IMR-90 (cell line): ENCODE measurements around the gene AEN. TPM values are rescaled to one million over a fixed set of nuclear protein-coding genes. Genes with fewer than 3 reads are reported as not detected.

Experiments used
- ATAC-seq: fragments of 200-7000 bp; cut with Tn5 transposase; 2 replicates; pipeline ENCODE4 v1.9.1; 2020; ENCODE audit warnings: low read depth, mild to moderate bottlenecking, moderate library complexity
- BruUV-seq: library from RNA; stranded (reverse); fragments of 400-500 nt; replicated peaks from 2 replicates; lab custom pipeline; 2021; lab: Mats Ljungman, UMichigan
- CTCF ChIA-PET: fragments of 300-600 bp; formaldehyde crosslinking; extraction: SDS; loops from one replicate; lab custom pipeline; 2021; ENCODE audit warnings: antibody characterized with exemption; lab: Yijun Ruan, JAX
- POLR2A ChIA-PET: fragments of 300-600 bp; sonication (Branson Sonifier 250); formaldehyde crosslinking; loops from one replicate; lab custom pipeline; 2022; ENCODE audit warnings: antibody characterized with exemption; ENCODE audit not compliant: unreplicated experiment; lab: Charles Lee
- DNase-seq: peaks from one replicate; pipeline ENCODE4 v3.0.0; 2013
- H2AFZ ChIP-seq: replicated peaks from 2 replicates; pipeline ENCODE3; 2013; ENCODE audit warnings: low read length, mild to moderate bottlenecking; ENCODE audit not compliant: poor library complexity
- H2AK5ac ChIP-seq: 2 replicates; pipeline ENCODE4 v1.6.1; 2013; ENCODE audit warnings: low read depth, low read length, inconsistent platforms
- H2AK9ac ChIP-seq: replicated peaks from 2 replicates; pipeline ENCODE3; 2013; ENCODE audit warnings: mild to moderate bottlenecking, low read depth, low read length, moderate library complexity; ENCODE audit not compliant: poor library complexity
- H2BK120ac ChIP-seq: 2 replicates; pipeline ENCODE4 v1.6.1; 2013; ENCODE audit warnings: low read depth, low read length, inconsistent platforms
- H2BK15ac ChIP-seq: 3 replicates; pipeline ENCODE4 v1.6.1; 2013; ENCODE audit warnings: low read depth, low read length, inconsistent platforms
- H2BK20ac ChIP-seq: 2 replicates; pipeline ENCODE4 v1.6.1; 2013; ENCODE audit warnings: low read depth, mild to moderate bottlenecking, inconsistent platforms, low read length, moderate library complexity
- H2BK5ac ChIP-seq: 2 replicates; pipeline ENCODE4 v1.6.1; 2013; ENCODE audit warnings: mild to moderate bottlenecking, low read depth, low read length, inconsistent platforms; ENCODE audit not compliant: poor library complexity, severe bottlenecking
- H3K14ac ChIP-seq: replicated peaks from 2 replicates; pipeline ENCODE4 v1.6.1; 2013; ENCODE audit warnings: low read depth, low read length, inconsistent platforms
- H3K18ac ChIP-seq: 2 replicates; pipeline ENCODE4 v1.6.1; 2013; ENCODE audit warnings: low read depth, low read length, control low read depth
- H3K23ac ChIP-seq: 2 replicates; pipeline ENCODE4 v1.6.1; 2013; ENCODE audit warnings: low read depth, low read length, inconsistent platforms
- H3K27ac ChIP-seq: 2 replicates; pipeline ENCODE4 v1.5.1; 2013; ENCODE audit warnings: mild to moderate bottlenecking, control low read depth, low read length; ENCODE audit not compliant: insufficient read depth
- H3K27me3 ChIP-seq: 2 replicates; pipeline ENCODE4 v1.6.1; 2013; ENCODE audit warnings: low read length; ENCODE audit not compliant: control insufficient read depth, insufficient read depth
- H3K36me3 ChIP-seq: 2 replicates; pipeline ENCODE4 v1.6.1; 2013; ENCODE audit warnings: low read length, mixed read lengths; ENCODE audit not compliant: control insufficient read depth, insufficient read depth
- H3K4ac ChIP-seq: 2 replicates; pipeline ENCODE4 v1.6.1; 2013; ENCODE audit warnings: low read depth, low read length, inconsistent platforms
- H3K4me1 ChIP-seq: 2 replicates; pipeline ENCODE4 v1.6.1; 2013; ENCODE audit warnings: low read length, mixed read lengths; ENCODE audit not compliant: control insufficient read depth, insufficient read depth
- H3K4me2 ChIP-seq: 2 replicates; pipeline ENCODE4 v1.6.1; 2013; ENCODE audit warnings: low read depth, mild to moderate bottlenecking, control low read depth, low read length, moderate library complexity
- H3K4me3 ChIP-seq: 2 replicates; pipeline ENCODE4 v1.5.1; 2013; ENCODE audit warnings: low read depth, mild to moderate bottlenecking, control low read depth, low read length, moderate library complexity; ENCODE audit not compliant: insufficient read depth
- H3K56ac ChIP-seq: 2 replicates; pipeline ENCODE4 v1.6.1; 2013; ENCODE audit warnings: low read length, inconsistent platforms; ENCODE audit not compliant: insufficient read depth; ENCODE audit errors: extremely low read depth
- H3K79me1 ChIP-seq, 2 experiments: 2 replicates each; pipeline ENCODE4 v1.6.1; 2013; ENCODE audit warnings: low read length in 2 of 2, inconsistent platforms in 1 of 2, low read depth in 1 of 2
- H3K9ac ChIP-seq: 2 replicates; pipeline ENCODE4 v1.6.1; 2013; ENCODE audit warnings: low read depth, low read length, control low read depth
- H3K9me1 ChIP-seq: 2 replicates; pipeline ENCODE4 v1.6.1; 2013; ENCODE audit warnings: low read length, inconsistent platforms; ENCODE audit not compliant: insufficient read depth
- H3K9me3 ChIP-seq: 2 replicates; pipeline ENCODE4 v1.6.1; 2013; ENCODE audit warnings: low read length; ENCODE audit not compliant: control insufficient read depth, insufficient read depth
- H4K20me1 ChIP-seq: 2 replicates; pipeline ENCODE4 v1.6.1; 2013; ENCODE audit warnings: low read length, inconsistent platforms; ENCODE audit not compliant: insufficient read depth
- H4K5ac ChIP-seq: 2 replicates; pipeline ENCODE4 v1.6.1; 2013; ENCODE audit warnings: mild to moderate bottlenecking, low read depth, low read length, control low read depth
- H4K8ac ChIP-seq, 2 experiments: 2 replicates each; pipeline ENCODE4 v1.6.1; 2013; ENCODE audit warnings: low read depth in 2 of 2, low read length in 2 of 2, control low read depth in 1 of 2, inconsistent platforms in 1 of 2
- H4K91ac ChIP-seq: 2 replicates; pipeline ENCODE4 v1.6.1; 2013; ENCODE audit warnings: low read depth, low read length, inconsistent platforms; ENCODE audit not compliant: insufficient read depth
- BHLHE40 ChIP-seq: fragments of 150-350 bp; IDR thresholded peaks from 2 replicates; pipeline ENCODE4 v1.6.1; 2016; ENCODE audit warnings: mild to moderate bottlenecking, low read depth, low read length
- CHD1 ChIP-seq: IDR thresholded peaks from 2 replicates; pipeline ENCODE4 v1.6.1; 2012; ENCODE audit warnings: low read depth, low read length, improper control_type of control experiment
- MAFK ChIP-seq: IDR thresholded peaks from 2 replicates; pipeline ENCODE4 v1.6.1; 2012; ENCODE audit warnings: low read depth, low read length, improper control_type of control experiment
- MXI1 ChIP-seq: IDR thresholded peaks from 2 replicates; pipeline ENCODE4 v1.6.1; 2012; ENCODE audit warnings: low read depth, mild to moderate bottlenecking, low read length, moderate library complexity, borderline replicate concordance
- NFE2L2 ChIP-seq: fragments of 150-350 bp; IDR thresholded peaks from 2 replicates; pipeline ENCODE4 v1.6.1; 2016; ENCODE audit warnings: low read depth, mild to moderate bottlenecking, low read length
- RAD21 ChIP-seq: IDR thresholded peaks from 2 replicates; pipeline ENCODE4 v1.6.1; 2012; ENCODE audit warnings: low read length, improper control_type of control experiment
- RCOR1 ChIP-seq: IDR thresholded peaks from 2 replicates; pipeline ENCODE4 v1.6.1; 2012; ENCODE audit warnings: mild to moderate bottlenecking, low read length, improper control_type of control experiment; ENCODE audit not compliant: insufficient replicate concordance
- SMC3 ChIP-seq: fragments of 150-350 bp; IDR thresholded peaks from 2 replicates; pipeline ENCODE4 v1.6.1; 2016; ENCODE audit warnings: low read depth, mild to moderate bottlenecking, antibody characterized with exemption, low read length, moderate library complexity
- WGBS, 2 experiments: methylation state at CpG; one replicate each; pipeline versions ENCODE4 v1.1.5 to v1.1.7; 2013; ENCODE audit warnings: missing lambda C conversion rate in 2 of 2; ENCODE audit not compliant: insufficient read length in 1 of 2; ENCODE audit errors: extremely low coverage in 2 of 2; 5-methylcytosine and 5-hydroxymethylcytosine counted together
- dilution Hi-C: fragments of 300-500 bp; cut with HindIII; formaldehyde crosslinking; loops from one replicate; pipeline ENCODE4 v1.14.3; 2018; ENCODE audit warnings: low sequenced_read_pairs; ENCODE audit not compliant: unreplicated experiment
- in situ Hi-C: fragments of 300-500 bp; cut with MboI; formaldehyde crosslinking; loops from 3 replicates; pipeline ENCODE4 v1.14.3; 2019; ENCODE audit warnings: low sequenced_read_pairs, inconsistent platforms, mixed read lengths
- intact Hi-C: fragments of 100-400 bp; cut with micrococcal nuclease; formaldehyde crosslinking; loops from 2 replicates; pipeline ENCODE4 v1.10.0; 2022
- polyA plus RNA-seq, 3 experiments: library from polyadenylated mRNA; depleted of rRNA; stranded (reverse); fragments of >200 nt; gene quantifications; 2 replicates each; pipeline ENCODE4 v1.2.3, GENCODE V29; 2012; ENCODE audit warnings: low replicate concordance in 1 of 3
- total RNA-seq: library from RNA; depleted of rRNA; stranded (reverse); fragments of >200 nt; gene quantifications from 2 replicates; pipeline ENCODE4 v1.2.3, GENCODE V29; 2012
- TF ChIP-seq, protein P1 (sequence below): fragments of 150-350 bp; IDR thresholded peaks from 2 replicates; pipeline ENCODE4 v1.6.1; 2017; ENCODE audit warnings: mild to moderate bottlenecking, antibody characterized with exemption, low read length, low read depth
- TF ChIP-seq, protein P2 (sequence below): fragments of 150-350 bp; IDR thresholded peaks from 2 replicates; pipeline ENCODE4 v1.6.1; 2016; ENCODE audit warnings: low read depth, mild to moderate bottlenecking, low read length, moderate library complexity, borderline replicate concordance

Gene AEN
- total and polyA plus RNA-seq, 2 of the 4 experiments (the other 2 are of a cell fraction) = 48.6 to 85.5 TPM

DNA sequence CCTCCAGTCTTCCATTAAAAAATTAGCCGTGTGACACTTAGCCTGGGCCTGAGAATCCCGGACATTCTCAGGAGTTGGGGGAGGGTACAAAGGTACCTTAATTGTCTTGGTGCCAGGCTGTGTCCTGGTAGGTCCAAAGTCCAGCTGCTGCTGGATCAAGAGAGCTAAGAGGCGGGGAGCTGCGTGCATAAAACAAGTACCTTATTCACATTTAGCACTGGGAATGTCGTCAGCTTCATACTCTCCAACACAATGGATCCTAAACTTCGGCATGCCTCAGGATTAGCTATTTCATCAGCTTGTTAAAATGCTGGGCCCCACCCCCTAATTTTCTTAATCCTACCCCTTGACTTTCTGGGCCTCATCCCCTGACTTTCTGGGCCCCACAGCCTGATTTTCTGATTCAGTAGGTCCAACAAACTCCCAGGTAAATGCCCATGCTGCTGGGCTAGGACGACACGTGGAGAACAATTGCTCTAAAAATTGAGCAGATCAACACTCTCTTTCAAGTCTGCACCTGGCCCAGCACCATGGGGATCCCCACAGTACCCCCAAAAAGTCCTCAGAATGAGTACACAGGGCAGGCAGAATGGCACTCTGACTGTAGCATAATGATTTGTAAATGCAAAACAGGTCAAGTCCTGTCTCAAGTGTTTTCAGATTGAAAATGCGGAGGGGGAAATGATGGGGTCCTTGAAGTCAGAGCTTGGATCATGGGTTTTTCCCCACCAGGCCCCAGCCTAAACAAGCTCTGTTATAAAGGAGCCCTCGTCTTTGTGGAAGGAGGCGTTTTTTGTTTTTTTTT lies 5.6 kb upstream of the AEN start:
- no peak overlapping the region for H3K14ac ChIP-seq
- H3K18ac ChIP-seq = no peak overlapping the region
- no peaks in the 10 kb centered on the region for H3K9me3 ChIP-seq
- H4K8ac ChIP-seq = no peak overlapping the region
- H3K4me3 ChIP-seq = no peak overlapping the region
- peaks cover 8% of the 10 kb centered on the region; the same call in 1 of the 2 replicates for H3K9me1 ChIP-seq
- H3K9ac ChIP-seq = no peak overlapping the region
- ChIA-PET POLR2A (no interaction called here), CTCF (interaction anchor here (0.6 kb wide), 1 partner anchor 46 kb away, joined by 3 read pairs; no protein-coding TSS in a partner anchor)
- H3K27me3 ChIP-seq = no peaks in the 10 kb centered on the region; the same call in 1 of the 2 replicates
- H3K79me1 ChIP-seq = no peaks in the 10 kb centered on the region
- no peaks in the 10 kb centered on the region for H3K36me3 ChIP-seq
- in situ Hi-C loops (loop anchor here (5.0 kb wide), 1 partner anchor 148 kb away; the partner anchor contains the start of genes MRPL46 and MRPS11), dilution Hi-C loops (no loop called here), intact Hi-C loops (no loop called here)
- no peak overlapping the region for H2BK5ac ChIP-seq
- WGBS, 2 experiments = no CpG with 5 or more reads among the region's 11 CpGs
- peaks cover 4% of the 10 kb centered on the region; the same call in 1 of the 2 replicates for H3K4me1 ChIP-seq
- H3K4ac ChIP-seq = no peak overlapping the region
- DNase-seq (no peak), ATAC-seq (no peak)
- BruUV-seq = no TSS peak
- no peak overlapping the region for H4K5ac ChIP-seq
- no peak overlapping the region for H4K91ac ChIP-seq
- no peak overlapping the region for H3K4me2 ChIP-seq
- no peak overlapping the region for H3K27ac ChIP-seq
- no peak overlapping the region for H3K23ac ChIP-seq
- no peak overlapping the region for H2AFZ ChIP-seq
- TF ChIP-seq RCOR1 (no peak), MAFK (no peak), RAD21 (no peak), SMC3 (no peak), BHLHE40 (no peak), MXI1 (no peak), NFE2L2 (no peak), CHD1 (no peak)
- TF ChIP-seq, protein P1, sequence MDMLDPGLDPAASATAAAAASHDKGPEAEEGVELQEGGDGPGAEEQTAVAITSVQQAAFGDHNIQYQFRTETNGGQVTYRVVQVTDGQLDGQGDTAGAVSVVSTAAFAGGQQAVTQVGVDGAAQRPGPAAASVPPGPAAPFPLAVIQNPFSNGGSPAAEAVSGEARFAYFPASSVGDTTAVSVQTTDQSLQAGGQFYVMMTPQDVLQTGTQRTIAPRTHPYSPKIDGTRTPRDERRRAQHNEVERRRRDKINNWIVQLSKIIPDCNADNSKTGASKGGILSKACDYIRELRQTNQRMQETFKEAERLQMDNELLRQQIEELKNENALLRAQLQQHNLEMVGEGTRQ = no peak
- TF ChIP-seq, protein P2, sequence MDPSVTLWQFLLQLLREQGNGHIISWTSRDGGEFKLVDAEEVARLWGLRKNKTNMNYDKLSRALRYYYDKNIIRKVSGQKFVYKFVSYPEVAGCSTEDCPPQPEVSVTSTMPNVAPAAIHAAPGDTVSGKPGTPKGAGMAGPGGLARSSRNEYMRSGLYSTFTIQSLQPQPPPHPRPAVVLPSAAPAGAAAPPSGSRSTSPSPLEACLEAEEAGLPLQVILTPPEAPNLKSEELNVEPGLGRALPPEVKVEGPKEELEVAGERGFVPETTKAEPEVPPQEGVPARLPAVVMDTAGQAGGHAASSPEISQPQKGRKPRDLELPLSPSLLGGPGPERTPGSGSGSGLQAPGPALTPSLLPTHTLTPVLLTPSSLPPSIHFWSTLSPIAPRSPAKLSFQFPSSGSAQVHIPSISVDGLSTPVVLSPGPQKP = no peak
- no peak overlapping the region for H3K56ac ChIP-seq
- H4K20me1 ChIP-seq = no peaks in the 10 kb centered on the region
- H2AK9ac ChIP-seq = no peak overlapping the region
- no peak overlapping the region for H2BK15ac ChIP-seq
- no peak overlapping the region for H2BK120ac ChIP-seq
- H2AK5ac ChIP-seq = no peak overlapping the region
- no peak overlapping the region for H2BK20ac ChIP-seq
